ENCODE measurements around the gene RNU7-1. TPM values are rescaled to one million over a fixed set of nuclear protein-coding genes. Genes with fewer than 3 reads are reported as not detected.
A peak's percentile ranks its signal among the peaks of the same experiment; 100 is the strongest.

RNU7-1 gene
- total and polyA plus RNA-seq, 2 donors (not counting 1 experiment from before 2014, with no cell fraction given) = not detected

GRCh38 chr12:6948873-6949594 is 5.4 kb downstream of the RNU7-1 start:
- Histone ChIP-seq H4K20me1 (ENCODE audit: control insufficient read depth, insufficient read depth, low read length, poor library complexity, severe bottlenecking) (peaks cover 30% of the 10 kb centered on the region), H3K79me2 (ENCODE audit: control insufficient read depth, insufficient read depth, low read length) (peaks cover 54% of the 10 kb centered on the region), H3K4me2 (replicated peaks; ENCODE audit: low read depth, low read length, poor library complexity, severe bottlenecking) (peak overlapping the region; percentile 62), H3K9ac (ENCODE audit: low read length) (peak overlapping the region; percentile 38), H3K27me3 (replicated peaks in 1 of 4; ENCODE audit: control extremely low read depth in 1 of 4, control insufficient read depth in 3 of 4, insufficient read depth in 4 of 4, low read length in 3 of 4) (no peaks in the 10 kb centered on the region), H3K4me3 (ENCODE audit: control extremely low read depth in 1 of 5, extremely low read depth in 1 of 5, insufficient read depth in 1 of 5, low read depth in 2 of 5, low read length in 4 of 5) (peak overlapping the region in 4 of 5 experiments; percentile 1 to 41 (median 9)), H3K4me1 (ENCODE audit: control insufficient read depth in 2 of 2, insufficient read depth in 2 of 2, low read length in 2 of 2) (peaks cover 66 to 76% of the 10 kb centered on the region in 2 donors), H3K27ac (ENCODE audit: low read length in 2 of 2) (peak overlapping the region; percentile 84 to 99), H3K9me3 (ENCODE audit: control extremely low read depth in 1 of 3, control insufficient read depth in 2 of 3, insufficient read depth in 1 of 3, low read length in 2 of 3) (no peaks in the 10 kb centered on the region), H3K36me3 (replicated peaks in 1 of 2; ENCODE audit: control extremely low read depth in 1 of 2, control insufficient read depth in 1 of 2, extremely low read depth in 1 of 2, insufficient read depth in 2 of 2, low read length in 1 of 2) (peaks cover 0 to 29% of the 10 kb centered on the region in 2 experiments), H2AFZ (ENCODE audit: insufficient read depth, low read depth, low read length, poor library complexity, severe bottlenecking) (peak overlapping the region; percentile 67)
- peaks cover 85% of the 10 kb centered on the region for H3K4me1 Mint-ChIP-seq
- POLR2A ChIA-PET = interaction anchor here (0.7 to 18.5 kb wide), 6 partner anchors 5 to 260 kb away, joined by 3 to 662 read pairs (median 6); partner anchors contain the start of genes C12orf57, PTPN6, RNU7-1 and ZNF384
- H3K4me3 Mint-ChIP-seq = peak overlapping the region; percentile 57
- no peaks in the 10 kb centered on the region for H3K27me3 Mint-ChIP-seq
- DNase-seq = peak; percentile 64
- WGBS (ENCODE audit: insufficient coverage) = 87% methylated on average over 6 of the region's 15 CpGs
- no peak for TF ChIP-seq EZH2 (IDR thresholded peaks at IDR 0.05; ENCODE audit: borderline replicate concordance, insufficient read depth, low read depth, low read length, poor library complexity, severe bottlenecking)
- TF ChIP-seq CTCF (IDR thresholded peaks at IDR 0.05) = peak; percentile 39
- intact Hi-C loops (cut with micrococcal nuclease) = loop anchor here (10.0 kb wide), 1 partner anchor 314 kb away; the partner anchor contains the start of gene LPAR5
- peak overlapping the region; percentile 84 for H3K27ac Mint-ChIP-seq
- CTCF ChIA-PET = interaction anchor here (0.7 to 16.6 kb wide), 9 partner anchors 9 to 144 kb away, joined by 3 to 944 read pairs (median 5); partner anchors contain the start of gene SPSB2
- no peaks in the 10 kb centered on the region for H3K9me3 Mint-ChIP-seq (ENCODE audit: insufficient read depth)
- peak; percentile 0 for ATAC-seq (ENCODE audit: low read depth)

Measured in B cell (primary cell).